Measurements from ENCODE around the gene GPANK1.
"Not testable (repeated sequence)": the region's sequence is repeated elsewhere in the genome, so short reads cannot be mapped to it uniquely, and the experiment has no call there.

The GPANK1 gene

GRCh38 chr6:31664790-31665500, at the start of gene GPANK1:
Gene GPANK1, minus strand, starts transcription at chr6:31664997. Its CDS starts 519 bp downstream, at chr6:31664478.
- Histone ChIP-seq H3K4me1 (ENCODE audit: insufficient read depth, low read length) (peaks cover 6% of the 10 kb centered on the region), H3K36me3 (ENCODE audit: insufficient read depth, low read length) (peaks cover 27% of the 10 kb centered on the region), H3K9ac (ENCODE audit: low read depth, low read length) (peak within 1 kb of the TSS; percentile 90), H3K9me3 (ENCODE audit: control insufficient read depth, insufficient read depth, low read length) (no peaks in the 10 kb centered on the region)

GRCh38 chr6:31713991-31714684, 49.3 kb upstream of the GPANK1 start:
- Histone ChIP-seq H3K4me1 (ENCODE audit: insufficient read depth, low read length) (peaks cover 19% of the 10 kb centered on the region), H3K9me3 (ENCODE audit: control insufficient read depth, insufficient read depth, low read length) (no peaks in the 10 kb centered on the region), H3K9ac (ENCODE audit: low read depth, low read length) (no peak overlapping the region), H3K36me3 (ENCODE audit: insufficient read depth, low read length) (no peaks in the 10 kb centered on the region)

GRCh38 chr6:31713465-31713864, 48.7 kb upstream of the GPANK1 start:
- Histone ChIP-seq H3K9me3 (ENCODE audit: control insufficient read depth, insufficient read depth, low read length) (no peaks in the 10 kb centered on the region), H3K36me3 (ENCODE audit: insufficient read depth, low read length) (no peaks in the 10 kb centered on the region), H3K9ac (ENCODE audit: low read depth, low read length) (no peak overlapping the region), H3K4me1 (ENCODE audit: insufficient read depth, low read length) (peaks cover 16% of the 10 kb centered on the region)

- H3K9ac ChIP-seq (ENCODE audit: low read depth, low read length): no peak overlapping the region
- H3K36me3 ChIP-seq (ENCODE audit: insufficient read depth, low read length): no peaks in the 10 kb centered on the region
- H3K9me3 ChIP-seq (ENCODE audit: control insufficient read depth, insufficient read depth, low read length): no peaks in the 10 kb centered on the region
- H3K4me1 ChIP-seq (ENCODE audit: insufficient read depth, low read length): peaks cover 16% of the 10 kb centered on the region
Observed at GRCh38 chr6:31712296-31712695, 47.5 kb upstream of the GPANK1 start.

- Histone ChIP-seq H3K9ac (ENCODE audit: low read depth, low read length) (no peak overlapping the region), H3K36me3 (ENCODE audit: insufficient read depth, low read length) (no peaks in the 10 kb centered on the region), H3K4me1 (ENCODE audit: insufficient read depth, low read length) (peaks cover 16% of the 10 kb centered on the region), H3K9me3 (ENCODE audit: control insufficient read depth, insufficient read depth, low read length) (no peaks in the 10 kb centered on the region)
Observed at GRCh38 chr6:31711233-31711632, 46.4 kb upstream of the GPANK1 start.

GRCh38 chr6:31710523-31711219, 45.9 kb upstream of the GPANK1 start:
- no peak overlapping the region for H3K9ac ChIP-seq (ENCODE audit: low read depth, low read length)
- no peaks in the 10 kb centered on the region for H3K9me3 ChIP-seq (ENCODE audit: control insufficient read depth, insufficient read depth, low read length)
- no peaks in the 10 kb centered on the region for H3K36me3 ChIP-seq (ENCODE audit: insufficient read depth, low read length)
- peaks cover 16% of the 10 kb centered on the region for H3K4me1 ChIP-seq (ENCODE audit: insufficient read depth, low read length)

GRCh38 chr6:31709157-31709556, 44.4 kb upstream of the GPANK1 start:
- H3K36me3 ChIP-seq (ENCODE audit: insufficient read depth, low read length); H3K9me3 ChIP-seq (ENCODE audit: control insufficient read depth, insufficient read depth, low read length); H3K9ac ChIP-seq (ENCODE audit: low read depth, low read length): not testable (repeated sequence)
- H3K4me1 ChIP-seq (ENCODE audit: insufficient read depth, low read length): peaks cover 12% of the 10 kb centered on the region

GRCh38 chr6:31708224-31708623, 43.4 kb upstream of the GPANK1 start:
- H3K9ac ChIP-seq (ENCODE audit: low read depth, low read length): no peak overlapping the region
- H3K36me3 ChIP-seq (ENCODE audit: insufficient read depth, low read length): no peaks in the 10 kb centered on the region
- no peaks in the 10 kb centered on the region for H3K9me3 ChIP-seq (ENCODE audit: control insufficient read depth, insufficient read depth, low read length)
- peaks cover 3% of the 10 kb centered on the region; the same call in 1 of the 2 replicates for H3K4me1 ChIP-seq (ENCODE audit: insufficient read depth, low read length)

- Histone ChIP-seq H3K4me1 (ENCODE audit: insufficient read depth, low read length) (peaks cover 3% of the 10 kb centered on the region; the same call in 1 of the 2 replicates), H3K9me3 (ENCODE audit: control insufficient read depth, insufficient read depth, low read length) (no peaks in the 10 kb centered on the region), H3K36me3 (ENCODE audit: insufficient read depth, low read length) (no peaks in the 10 kb centered on the region), H3K9ac (ENCODE audit: low read depth, low read length) (no peak overlapping the region)
Observed at GRCh38 chr6:31707701-31708100, 42.9 kb upstream of the GPANK1 start.

- Histone ChIP-seq H3K4me1 (ENCODE audit: insufficient read depth, low read length) (peaks cover 9% of the 10 kb centered on the region), H3K9ac (ENCODE audit: low read depth, low read length) (no peak within 1 kb of the TSS), H3K36me3 (ENCODE audit: insufficient read depth, low read length) (no peaks in the 10 kb centered on the region), H3K9me3 (ENCODE audit: control insufficient read depth, insufficient read depth, low read length) (no peaks in the 10 kb centered on the region)
Observed at GRCh38 chr6:31706599-31706998, 41.8 kb upstream of the GPANK1 start, which contains the start of gene LY6G6F. Gene LY6G6F, plus strand, starts transcription at chr6:31706866. Its CDS starts 41 bp downstream, at chr6:31706907.

GRCh38 chr6:31705931-31706330, 41.1 kb upstream of the GPANK1 start:
- no peak overlapping the region for H3K9ac ChIP-seq (ENCODE audit: low read depth, low read length)
- peaks cover 11% of the 10 kb centered on the region for H3K4me1 ChIP-seq (ENCODE audit: insufficient read depth, low read length)
- H3K9me3 ChIP-seq (ENCODE audit: control insufficient read depth, insufficient read depth, low read length): no peaks in the 10 kb centered on the region
- no peaks in the 10 kb centered on the region for H3K36me3 ChIP-seq (ENCODE audit: insufficient read depth, low read length)

- H3K9me3 ChIP-seq (ENCODE audit: control insufficient read depth, insufficient read depth, low read length): no peaks in the 10 kb centered on the region
- H3K36me3 ChIP-seq (ENCODE audit: insufficient read depth, low read length): 0 out of 2 replicates have a peak, but pooled peaks cover 3% of the 10 kb centered on the region
- H3K9ac ChIP-seq (ENCODE audit: low read depth, low read length): peak within 1 kb of the TSS; percentile 69
- peaks cover 7% of the 10 kb centered on the region; the same call in 1 of the 2 replicates for H3K4me1 ChIP-seq (ENCODE audit: insufficient read depth, low read length)
Observed at GRCh38 chr6:31702819-31703716, 38.3 kb upstream of the GPANK1 start, which contains the start of gene ABHD16A. Gene ABHD16A, minus strand, starts transcription at chr6:31703324. Its CDS starts 43 bp downstream, at chr6:31703281.

GRCh38 chr6:31702405-31702818, 37.6 kb upstream of the GPANK1 start:
- Histone ChIP-seq H3K9me3 (ENCODE audit: control insufficient read depth, insufficient read depth, low read length) (no peaks in the 10 kb centered on the region), H3K9ac (ENCODE audit: low read depth, low read length) (peak overlapping the region; percentile 69), H3K36me3 (ENCODE audit: insufficient read depth, low read length) (0 out of 2 replicates have a peak, but pooled peaks cover 3% of the 10 kb centered on the region)

More at GRCh38 chr6:31702405-31702818, 37.6 kb upstream of the GPANK1 start:
- H3K4me1 ChIP-seq (ENCODE audit: insufficient read depth, low read length): peaks cover 7% of the 10 kb centered on the region; the same call in 1 of the 2 replicates

All from ES-I3 (cell line).